ENCODE data around the gene KRTAP10-4.

Gene KRTAP10-4

GRCh38 chr21:44615466-44615865 lies 41.9 kb downstream of the KRTAP10-4 start:
- DNase-seq, result no peak
- Mint-ChIP-seq H3K27ac (no peak overlapping the region), H3K27me3 (peaks cover 14% of the 10 kb centered on the region), H3K4me1 (peaks cover 41% of the 10 kb centered on the region), H3K36me3 (peaks cover 27% of the 10 kb centered on the region), H3K4me3 (no peak overlapping the region), H3K9me3 (peaks cover 44% of the 10 kb centered on the region)
- CTCF ChIA-PET, result no interaction called here

- Mint-ChIP-seq H3K27me3 (peaks cover 11% of the 10 kb centered on the region), H3K4me1 (peaks cover 41% of the 10 kb centered on the region), H3K36me3 (peaks cover 31% of the 10 kb centered on the region), H3K4me3 (no peak overlapping the region), H3K9me3 (peaks cover 44% of the 10 kb centered on the region), H3K27ac (no peak overlapping the region)
- DNase-seq, result no peak
- CTCF ChIA-PET, result no interaction called here
These were observed 42.5 kb downstream of the KRTAP10-4 start for GRCh38 chr21:44615911-44616590.

- Mint-ChIP-seq H3K27ac (no peak overlapping the region), H3K27me3 (peaks cover 11% of the 10 kb centered on the region), H3K4me3 (no peak overlapping the region), H3K9me3 (peaks cover 38% of the 10 kb centered on the region), H3K36me3 (peaks cover 26% of the 10 kb centered on the region), H3K4me1 (peaks cover 41% of the 10 kb centered on the region)
- DNase-seq, result no peak
- CTCF ChIA-PET, result no interaction called here
These were observed 43.0 kb downstream of the KRTAP10-4 start for GRCh38 chr21:44616591-44616926.

GRCh38 chr21:44617071-44617501 lies 43.6 kb downstream of the KRTAP10-4 start:
- Mint-ChIP-seq H3K27ac (no peak overlapping the region), H3K9me3 (peaks cover 38% of the 10 kb centered on the region), H3K4me3 (no peak overlapping the region), H3K27me3 (peaks cover 11% of the 10 kb centered on the region), H3K36me3 (peaks cover 29% of the 10 kb centered on the region), H3K4me1 (peaks cover 41% of the 10 kb centered on the region)
- DNase-seq, result no peak
- CTCF ChIA-PET, result no interaction called here

GRCh38 chr21:44618504-44618903 lies 45.0 kb downstream of the KRTAP10-4 start:
- Mint-ChIP-seq H3K4me1 (peaks cover 41% of the 10 kb centered on the region), H3K9me3 (peaks cover 43% of the 10 kb centered on the region), H3K4me3 (peak overlapping the region; percentile 30), H3K27me3 (peaks cover 6% of the 10 kb centered on the region), H3K27ac (peak overlapping the region; percentile 91), H3K36me3 (peaks cover 37% of the 10 kb centered on the region)
- DNase-seq, result no peak
- CTCF ChIA-PET, result interaction anchor here (0.9 to 1.2 kb wide), 2 partner anchors 35 to 46 kb away, joined by 3 read pairs; no protein-coding TSS in a partner anchor

- CTCF ChIA-PET, result interaction anchor here (0.5 to 1.2 kb wide), 3 partner anchors 35 to 45 kb away, joined by 3 read pairs; no protein-coding TSS in a partner anchor
- H3K4me1 Mint-ChIP-seq, result peaks cover 41% of the 10 kb centered on the region
- H3K9me3 Mint-ChIP-seq, result peaks cover 47% of the 10 kb centered on the region
- H3K4me3 Mint-ChIP-seq, result peak overlapping the region; percentile 30
- DNase-seq, result peak; percentile 71
- peaks cover 38% of the 10 kb centered on the region for H3K36me3 Mint-ChIP-seq
- peaks cover 6% of the 10 kb centered on the region for H3K27me3 Mint-ChIP-seq
- peak overlapping the region; percentile 91 for H3K27ac Mint-ChIP-seq
These were observed 45.4 kb downstream of the KRTAP10-4 start for GRCh38 chr21:44618909-44619308.

GRCh38 chr21:44619886-44620285 lies 46.4 kb downstream of the KRTAP10-4 start:
- H3K36me3 Mint-ChIP-seq, result peaks cover 44% of the 10 kb centered on the region
- H3K27ac Mint-ChIP-seq, result peak overlapping the region; percentile 91
- peaks cover 55% of the 10 kb centered on the region for H3K9me3 Mint-ChIP-seq
- H3K27me3 Mint-ChIP-seq, result peaks cover 10% of the 10 kb centered on the region
- CTCF ChIA-PET, result no interaction called here
- H3K4me1 Mint-ChIP-seq, result peaks cover 39% of the 10 kb centered on the region
- DNase-seq, result no peak
- H3K4me3 Mint-ChIP-seq, result no peak overlapping the region

GRCh38 chr21:44623575-44623974 lies 50.0 kb downstream of the KRTAP10-4 start:
- Mint-ChIP-seq H3K27me3 (peaks cover 12% of the 10 kb centered on the region), H3K9me3 (peaks cover 54% of the 10 kb centered on the region), H3K4me1 (peaks cover 16% of the 10 kb centered on the region), H3K27ac (no peak overlapping the region), H3K36me3 (peaks cover 40% of the 10 kb centered on the region), H3K4me3 (no peak overlapping the region)
- no peak for DNase-seq
- CTCF ChIA-PET, result interaction anchor here (1.0 kb wide), 1 partner anchor 31 kb away, joined by 3 read pairs; the partner anchor contains the start of gene KRTAP12-4
